Endothelial cell of umbilical vein (primary cell): Measurements from ENCODE around the gene OR56A1. TPM values are rescaled to one million over a fixed set of nuclear protein-coding genes. Genes with fewer than 3 reads are reported as not detected.

Experiments used
- BruUV-seq: library from RNA; stranded (reverse); fragments of 400-500 nt; replicated peaks from 2 replicates; lab custom pipeline; 2021; lab: Mats Ljungman, UMichigan
- CTCF ChIA-PET: fragments of 300-600, 350-600 bp; sonication (Branson Sonifier 250); formaldehyde crosslinking; loops from one replicate; lab custom pipeline; 2021; ENCODE audit warnings: antibody characterized with exemption, inconsistent platforms; lab: Charles Lee
- POLR2A ChIA-PET: fragments of 300-600, 350-600 bp; sonication (Branson Sonifier 250); formaldehyde crosslinking; loops from one replicate; lab custom pipeline; 2021; ENCODE audit warnings: antibody characterized with exemption, inconsistent platforms; lab: Charles Lee
- DNase-seq: peaks from one replicate; pipeline ENCODE4 v3.0.0-alpha.2; 2011; ENCODE audit warnings: low read depth, low spot score
- FAIRE-seq: peaks from 2 replicates; lab custom pipeline; 2011; peaks lifted over from hg19 to GRCh38; lab: Jason Lieb, UNC
- H2AFZ ChIP-seq: 2 replicates; pipeline ENCODE4 v1.6.0; 2012; ENCODE audit warnings: low read depth, low read length, control low read depth, inconsistent platforms
- H3K27ac ChIP-seq: 2 replicates; pipeline ENCODE4 v1.5.1; 2011; ENCODE audit warnings: low read depth, mild to moderate bottlenecking, control low read depth, low read length, moderate library complexity; ENCODE audit not compliant: insufficient read depth
- H3K27me3 ChIP-seq, 2 experiments: 2 replicates each; pipeline versions ENCODE4 v1.6.0 to v1.6.1; 2011; ENCODE audit warnings: low read length in 2 of 2, mixed read lengths in 1 of 2; ENCODE audit not compliant: control insufficient read depth in 2 of 2, insufficient read depth in 2 of 2
- H3K36me3 ChIP-seq, 2 experiments: 2 replicates in 1 of 2; 3 replicates in 1 of 2; pipeline ENCODE4 v1.5.1; 2011; ENCODE audit warnings: low read length in 2 of 2, mild to moderate bottlenecking in 1 of 2, moderate library complexity in 1 of 2; ENCODE audit not compliant: control insufficient read depth in 2 of 2, insufficient read depth in 2 of 2; ENCODE audit errors: extremely low read depth in 1 of 2
- H3K4me1 ChIP-seq: 3 replicates; pipeline ENCODE4 v1.5.1; 2011; ENCODE audit warnings: mild to moderate bottlenecking, low read length; ENCODE audit not compliant: control insufficient read depth, insufficient read depth; ENCODE audit errors: extremely low read depth
- H3K4me2 ChIP-seq: 2 replicates; pipeline ENCODE4 v1.6.1; 2011; ENCODE audit warnings: low read length, control low read depth, mixed read lengths; ENCODE audit not compliant: insufficient read depth
- H3K4me3 ChIP-seq, 3 experiments: fragments of 200-600 bp in 1 of 3; sonication (generic), shearing (Covaris generic) in 1 of 3; replicated peaks in 1 of 3; 2 replicates each; pipeline ENCODE4 v1.5.1; 2011 to 2016; ENCODE audit warnings: control low read depth in 3 of 3, low read length in 3 of 3, mild to moderate bottlenecking in 2 of 3, inconsistent platforms in 1 of 3, low read depth in 1 of 3, moderate library complexity in 1 of 3; ENCODE audit not compliant: insufficient read depth in 1 of 3
- H3K79me2 ChIP-seq: 2 replicates; pipeline ENCODE4 v1.6.0; 2012; ENCODE audit warnings: low read length, inconsistent platforms; ENCODE audit not compliant: control insufficient read depth, insufficient read depth
- H3K9ac ChIP-seq: replicated peaks from 2 replicates; pipeline ENCODE3; 2011; ENCODE audit warnings: low read length, control low read depth; ENCODE audit not compliant: insufficient read depth; ENCODE audit errors: extremely low read depth
- H3K9me1 ChIP-seq: replicated peaks from 3 replicates; pipeline ENCODE4 v1.6.0; 2011; ENCODE audit warnings: mild to moderate bottlenecking, low read length; ENCODE audit not compliant: control insufficient read depth, insufficient read depth; ENCODE audit errors: extremely low read depth
- H3K9me3 ChIP-seq: replicated peaks from 2 replicates; pipeline ENCODE4 v1.5.1; 2012; ENCODE audit warnings: low read length, inconsistent platforms; ENCODE audit not compliant: control insufficient read depth, insufficient read depth
- H4K20me1 ChIP-seq: replicated peaks from 2 replicates; pipeline ENCODE3; 2011; ENCODE audit warnings: mild to moderate bottlenecking, low read length; ENCODE audit not compliant: control insufficient read depth, insufficient read depth; ENCODE audit errors: extremely low read depth
- CTCF ChIP-seq, 2 donors: IDR thresholded peaks; 1 replicate in 1 of 2; 2 replicates in 1 of 2; pipeline ENCODE4 v1.5.1; 2011; ENCODE audit warnings: low read length in 2 of 2, mild to moderate bottlenecking in 2 of 2, moderate library complexity in 2 of 2, control low read depth in 1 of 2, inconsistent platforms in 1 of 2, low read depth in 1 of 2; ENCODE audit not compliant: insufficient read depth in 1 of 2; ENCODE audit errors: extremely low read depth in 1 of 2
- EZH2 ChIP-seq: IDR thresholded peaks from 2 replicates; pipeline ENCODE4 v1.6.1; 2012; ENCODE audit warnings: borderline replicate concordance, low read depth, mild to moderate bottlenecking, moderate library complexity, low read length, inconsistent platforms; ENCODE audit not compliant: severe bottlenecking
- FOS ChIP-seq: IDR thresholded peaks from 2 replicates; pipeline ENCODE4 v1.6.1; 2011; ENCODE audit warnings: mild to moderate bottlenecking, low read length, moderate library complexity, borderline replicate concordance; ENCODE audit not compliant: insufficient read depth
- GATA2 ChIP-seq: IDR thresholded peaks from 2 replicates; pipeline ENCODE4 v1.7.0; 2011; ENCODE audit warnings: low read depth, mild to moderate bottlenecking, moderate library complexity, mixed read lengths, low read length; ENCODE audit not compliant: insufficient read length, insufficient read depth
- JUN ChIP-seq: IDR thresholded peaks from 2 replicates; pipeline ENCODE4 v1.6.1; 2011; ENCODE audit warnings: borderline replicate concordance, low read depth; ENCODE audit not compliant: insufficient read length, insufficient read depth
- MAX ChIP-seq: IDR thresholded peaks from 2 replicates; pipeline ENCODE4 v1.6.1; 2011; ENCODE audit not compliant: insufficient read depth, insufficient read length
- MYC ChIP-seq: IDR thresholded peaks from one replicate; pipeline ENCODE4 v1.6.1; 2011; ENCODE audit warnings: mild to moderate bottlenecking, low read depth, low read length
- POLR2A ChIP-seq: IDR thresholded peaks from 2 replicates; pipeline ENCODE4 v1.6.1; 2012; ENCODE audit warnings: low read depth, mild to moderate bottlenecking, control low read depth, low read length
- POLR2AphosphoS5 ChIP-seq: IDR thresholded peaks from 2 replicates; pipeline ENCODE4 v1.6.1; 2012; ENCODE audit warnings: low read depth, mild to moderate bottlenecking, control low read depth, low read length, moderate library complexity; ENCODE audit not compliant: insufficient read depth
- dilution Hi-C: fragments of 300-500 bp; cut with MboI; formaldehyde crosslinking; loops from one replicate; pipeline ENCODE4 v1.15.0; 2019; ENCODE audit warnings: low sequenced_read_pairs; ENCODE audit not compliant: extremely low pct_ligation_motif_present
- intact Hi-C: fragments of 100-400 bp; cut with micrococcal nuclease; formaldehyde crosslinking; loops from one replicate; pipeline ENCODE4 v1.10.0; 2022
- polyA plus RNA-seq, 4 experiments: library from polyadenylated mRNA; depleted of rRNA in 3 of 4; stranded (reverse) in 3 of 4; unstranded in 1 of 4; fragments of >200 nt; gene quantifications; 2 replicates each; pipeline versions ENCODE4 v1.2.1 to v1.2.3, GENCODE V29; 2011 to 2012; ENCODE audit warnings: missing spikeins in 1 of 4
- total RNA-seq: library from RNA; stranded (reverse); gene quantifications from 2 replicates; pipeline ENCODE4 v1.2.3, GENCODE V29; 2021

The OR56A1 gene
- total and polyA plus RNA-seq, 2 donors (not counting 3 experiments of a cell fraction or from before 2014, with no cell fraction given) = not detected

- no peak overlapping the region for H3K9ac ChIP-seq
- H3K36me3 ChIP-seq = no peaks in the 10 kb centered on the region
- H3K9me1 ChIP-seq = no peaks in the 10 kb centered on the region
- ChIA-PET POLR2A (no interaction called here), CTCF (interaction anchor here (1.3 kb wide), 1 partner anchor 14 kb away, joined by 3 read pairs; no protein-coding TSS in a partner anchor)
- no peak overlapping the region for H3K27ac ChIP-seq
- H3K4me3 ChIP-seq = no peak overlapping the region
- no peaks in the 10 kb centered on the region for H4K20me1 ChIP-seq
- no peaks in the 10 kb centered on the region for H3K4me1 ChIP-seq
- peaks cover 2 to 5% of the 10 kb centered on the region in 2 experiments for H3K27me3 ChIP-seq
- H2AFZ ChIP-seq = no peak overlapping the region
- no TSS peak for BruUV-seq
- H3K4me2 ChIP-seq = no peak overlapping the region
- DNase-seq = no peak
- no peak for FAIRE-seq
- no peaks in the 10 kb centered on the region for H3K9me3 ChIP-seq
- no peaks in the 10 kb centered on the region for H3K79me2 ChIP-seq
- dilution Hi-C loops (no loop called here), intact Hi-C loops (no loop called here)
- no peak for TF ChIP-seq JUN
- no peak for TF ChIP-seq FOS
- no peak for TF ChIP-seq EZH2
- TF ChIP-seq GATA2 = no peak
- TF ChIP-seq MYC = no peak
Measured at GRCh38 chr11:6055569-6055968, 25.0 kb upstream of the OR56A1 start.

- no TSS peak for BruUV-seq
- Histone ChIP-seq H3K9ac (no peak overlapping the region), H3K79me2 (no peaks in the 10 kb centered on the region), H3K27ac (no peak overlapping the region), H3K4me3 (no peak overlapping the region), H3K4me1 (no peaks in the 10 kb centered on the region), H3K36me3 (no peaks in the 10 kb centered on the region), H3K4me2 (no peak overlapping the region), H2AFZ (no peak overlapping the region), H4K20me1 (no peaks in the 10 kb centered on the region), H3K9me3 (no peaks in the 10 kb centered on the region), H3K27me3 (peaks cover 2 to 5% of the 10 kb centered on the region in 2 experiments), H3K9me1 (no peaks in the 10 kb centered on the region)
- POLR2A ChIA-PET = no interaction called here
- FAIRE-seq (no peak), DNase-seq (no peak)
- TF ChIP-seq POLR2A (no peak), GATA2 (no peak), MYC (no peak), CTCF (IDR thresholded peaks at IDR 0.05; ENCODE audit: extremely low read depth in 1 of 2, insufficient read depth in 1 of 2, low read depth in 1 of 2, low read length in 2 of 2) (no peak), MAX (no peak), JUN (no peak), EZH2 (no peak), POLR2AphosphoS5 (no peak), FOS (no peak)
- CTCF ChIA-PET = no interaction called here
- intact Hi-C loops = no loop called here
- dilution Hi-C loops = no loop called here
Measured at GRCh38 chr11:6052374-6052773, 21.8 kb upstream of the OR56A1 start.
